GM21619 (cell line): ENCODE data around the gene PSME3.

Experiments used
- ATAC-seq: cut with Tn5 transposase; IDR thresholded peaks from one replicate; pipeline ENCODE4 v1.9.1; 2021; ENCODE audit not compliant: unreplicated experiment

The PSME3 gene

GRCh38 chr17:42832934-42833766, at the start of gene PSME3:
PSME3 (plus strand) TSS chr17:42833397; CDS start chr17:42833632, 235 bp downstream.
- peak; percentile 77 for ATAC-seq

GRCh38 chr17:42783791-42784138, 49.4 kb upstream of the PSME3 start:
- no peak for ATAC-seq

- no peak for ATAC-seq
These were observed 48.8 kb upstream of the PSME3 start for GRCh38 chr17:42784409-42784808.

GRCh38 chr17:42784811-42785592, 48.2 kb upstream of the PSME3 start:
- ATAC-seq, result no peak

GRCh38 chr17:42787266-42787665, 45.9 kb upstream of the PSME3 start:
- ATAC-seq, result no peak

GRCh38 chr17:42791948-42792347, 41.2 kb upstream of the PSME3 start:
- no peak for ATAC-seq

- no peak for ATAC-seq
These were observed 40.7 kb upstream of the PSME3 start for GRCh38 chr17:42792545-42792944.

- no peak for ATAC-seq
These were observed 38.1 kb upstream of the PSME3 start for GRCh38 chr17:42795061-42795460.

GRCh38 chr17:42795465-42795864, 37.7 kb upstream of the PSME3 start:
- no peak for ATAC-seq

GRCh38 chr17:42796066-42796758, 37.0 kb upstream of the PSME3 start:
- ATAC-seq, result no peak

- ATAC-seq, result no peak
These were observed 35.9 kb upstream of the PSME3 start for GRCh38 chr17:42797067-42798007.

GRCh38 chr17:42798011-42798382, 35.2 kb upstream of the PSME3 start:
- no peak for ATAC-seq

- ATAC-seq, result peak; percentile 86
These were observed 34.5 kb upstream of the PSME3 start, which contains the start of the genes CNTD1 and COA3 for GRCh38 chr17:42798383-42799380. CNTD1 (plus strand) TSS chr17:42798861; CDS start chr17:42799068, 207 bp downstream. COA3 (minus strand) TSS chr17:42798704; CDS start chr17:42798681, 23 bp downstream.

- ATAC-seq, result no peak
These were observed 29.9 kb upstream of the PSME3 start for GRCh38 chr17:42803074-42803883.

- no peak for ATAC-seq
These were observed 28.3 kb upstream of the PSME3 start for GRCh38 chr17:42804918-42805367.

- ATAC-seq, result no peak
These were observed 26.9 kb upstream of the PSME3 start for GRCh38 chr17:42806249-42806648.

GRCh38 chr17:42809250-42809649, 23.9 kb upstream of the PSME3 start:
- ATAC-seq, result no peak
